ENCODE data around the gene NSD2. TPM values are rescaled to one million over a fixed set of nuclear protein-coding genes. Genes with fewer than 3 reads are reported as not detected.

NSD2 gene
- total RNA-seq, 1 experiment from 2014 or later = 128 TPM

DNA sequence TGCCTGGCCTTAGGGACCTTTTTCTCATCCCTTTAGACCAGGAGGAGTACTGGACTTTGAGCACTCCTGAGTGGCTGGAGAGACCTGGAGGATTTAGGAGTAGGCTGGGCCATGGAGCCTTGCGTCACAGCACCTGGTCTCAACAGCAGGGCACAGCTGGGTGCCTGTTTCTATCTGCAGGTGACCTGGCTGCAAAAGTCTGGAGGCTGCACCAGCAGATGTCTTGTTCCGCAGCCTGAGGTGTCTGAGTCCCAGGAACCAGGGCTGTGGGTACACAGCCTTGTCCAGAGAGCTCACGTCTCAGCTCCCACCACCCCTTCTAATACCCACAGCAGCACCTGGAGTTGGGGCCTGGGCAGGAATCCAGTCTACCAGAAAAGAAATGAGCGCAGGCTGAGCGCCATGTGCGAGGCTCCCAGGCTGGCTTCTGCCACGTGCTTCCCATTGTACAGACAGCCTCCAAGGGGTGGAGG is 5.0 kb upstream of the NSD2 start:
- Mint-ChIP-seq H3K36me3 (no peaks in the 10 kb centered on the region), H3K27ac (no peak overlapping the region), H3K4me1 (peaks cover 8% of the 10 kb centered on the region), H3K9me3 (no peaks in the 10 kb centered on the region), H3K27me3 (ENCODE audit: low read depth) (peaks cover 90% of the 10 kb centered on the region), H3K4me3 (no peak overlapping the region)
- ChIA-PET POLR2A (no interaction called here), CTCF (interaction anchor here (1.1 kb wide), 1 partner anchor 118 kb away, joined by 5 read pairs; no protein-coding TSS in a partner anchor)
- no peak for DNase-seq (ENCODE audit: low spot score)
- TF ChIP-seq ZBTB43 (CRISPR knock-in tag; IDR thresholded peaks at IDR 0.05) = no peak
- no peak for TF ChIP-seq CBFB (CRISPR knock-in tag; IDR thresholded peaks at IDR 0.05; ENCODE audit: low read depth)
- no peak for TF ChIP-seq EMX1 (CRISPR knock-in tag; IDR thresholded peaks at IDR 0.05)
- TF ChIP-seq HMGA2 (CRISPR knock-in tag; IDR thresholded peaks at IDR 0.05) = no peak
- TF ChIP-seq, protein P1, sequence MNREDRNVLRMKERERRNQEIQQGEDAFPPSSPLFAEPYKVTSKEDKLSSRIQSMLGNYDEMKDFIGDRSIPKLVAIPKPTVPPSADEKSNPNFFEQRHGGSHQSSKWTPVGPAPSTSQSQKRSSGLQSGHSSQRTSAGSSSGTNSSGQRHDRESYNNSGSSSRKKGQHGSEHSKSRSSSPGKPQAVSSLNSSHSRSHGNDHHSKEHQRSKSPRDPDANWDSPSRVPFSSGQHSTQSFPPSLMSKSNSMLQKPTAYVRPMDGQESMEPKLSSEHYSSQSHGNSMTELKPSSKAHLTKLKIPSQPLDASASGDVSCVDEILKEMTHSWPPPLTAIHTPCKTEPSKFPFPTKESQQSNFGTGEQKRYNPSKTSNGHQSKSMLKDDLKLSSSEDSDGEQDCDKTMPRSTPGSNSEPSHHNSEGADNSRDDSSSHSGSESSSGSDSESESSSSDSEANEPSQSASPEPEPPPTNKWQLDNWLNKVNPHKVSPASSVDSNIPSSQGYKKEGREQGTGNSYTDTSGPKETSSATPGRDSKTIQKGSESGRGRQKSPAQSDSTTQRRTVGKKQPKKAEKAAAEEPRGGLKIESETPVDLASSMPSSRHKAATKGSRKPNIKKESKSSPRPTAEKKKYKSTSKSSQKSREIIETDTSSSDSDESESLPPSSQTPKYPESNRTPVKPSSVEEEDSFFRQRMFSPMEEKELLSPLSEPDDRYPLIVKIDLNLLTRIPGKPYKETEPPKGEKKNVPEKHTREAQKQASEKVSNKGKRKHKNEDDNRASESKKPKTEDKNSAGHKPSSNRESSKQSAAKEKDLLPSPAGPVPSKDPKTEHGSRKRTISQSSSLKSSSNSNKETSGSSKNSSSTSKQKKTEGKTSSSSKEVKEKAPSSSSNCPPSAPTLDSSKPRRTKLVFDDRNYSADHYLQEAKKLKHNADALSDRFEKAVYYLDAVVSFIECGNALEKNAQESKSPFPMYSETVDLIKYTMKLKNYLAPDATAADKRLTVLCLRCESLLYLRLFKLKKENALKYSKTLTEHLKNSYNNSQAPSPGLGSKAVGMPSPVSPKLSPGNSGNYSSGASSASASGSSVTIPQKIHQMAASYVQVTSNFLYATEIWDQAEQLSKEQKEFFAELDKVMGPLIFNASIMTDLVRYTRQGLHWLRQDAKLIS (CRISPR knock-in tag; IDR thresholded peaks at IDR 0.05; ENCODE audit: borderline replicate concordance) = no peak
- no peak for TF ChIP-seq ZNF138 (CRISPR knock-in tag; conservative IDR thresholded peaks at IDR 0.05)
- TF ChIP-seq E2F4 (CRISPR knock-in tag; IDR thresholded peaks at IDR 0.05; ENCODE audit: borderline replicate concordance, low read depth) = no peak
- no peak for TF ChIP-seq ZNF121 (CRISPR knock-in tag; IDR thresholded peaks at IDR 0.05)
- TF ChIP-seq FOXP4 (CRISPR knock-in tag; IDR thresholded peaks at IDR 0.05) = no peak
- no peak for TF ChIP-seq ZNF396 (CRISPR knock-in tag; IDR thresholded peaks at IDR 0.05; ENCODE audit: borderline replicate concordance)
- TF ChIP-seq ZNF423 (CRISPR knock-in tag; IDR thresholded peaks at IDR 0.05) = no peak
- TF ChIP-seq, protein P2, sequence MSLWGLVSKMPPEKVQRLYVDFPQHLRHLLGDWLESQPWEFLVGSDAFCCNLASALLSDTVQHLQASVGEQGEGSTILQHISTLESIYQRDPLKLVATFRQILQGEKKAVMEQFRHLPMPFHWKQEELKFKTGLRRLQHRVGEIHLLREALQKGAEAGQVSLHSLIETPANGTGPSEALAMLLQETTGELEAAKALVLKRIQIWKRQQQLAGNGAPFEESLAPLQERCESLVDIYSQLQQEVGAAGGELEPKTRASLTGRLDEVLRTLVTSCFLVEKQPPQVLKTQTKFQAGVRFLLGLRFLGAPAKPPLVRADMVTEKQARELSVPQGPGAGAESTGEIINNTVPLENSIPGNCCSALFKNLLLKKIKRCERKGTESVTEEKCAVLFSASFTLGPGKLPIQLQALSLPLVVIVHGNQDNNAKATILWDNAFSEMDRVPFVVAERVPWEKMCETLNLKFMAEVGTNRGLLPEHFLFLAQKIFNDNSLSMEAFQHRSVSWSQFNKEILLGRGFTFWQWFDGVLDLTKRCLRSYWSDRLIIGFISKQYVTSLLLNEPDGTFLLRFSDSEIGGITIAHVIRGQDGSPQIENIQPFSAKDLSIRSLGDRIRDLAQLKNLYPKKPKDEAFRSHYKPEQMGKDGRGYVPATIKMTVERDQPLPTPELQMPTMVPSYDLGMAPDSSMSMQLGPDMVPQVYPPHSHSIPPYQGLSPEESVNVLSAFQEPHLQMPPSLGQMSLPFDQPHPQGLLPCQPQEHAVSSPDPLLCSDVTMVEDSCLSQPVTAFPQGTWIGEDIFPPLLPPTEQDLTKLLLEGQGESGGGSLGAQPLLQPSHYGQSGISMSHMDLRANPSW (CRISPR knock-in tag; conservative IDR thresholded peaks at IDR 0.05; ENCODE audit: low read depth) = no peak
- TF ChIP-seq, protein P3, sequence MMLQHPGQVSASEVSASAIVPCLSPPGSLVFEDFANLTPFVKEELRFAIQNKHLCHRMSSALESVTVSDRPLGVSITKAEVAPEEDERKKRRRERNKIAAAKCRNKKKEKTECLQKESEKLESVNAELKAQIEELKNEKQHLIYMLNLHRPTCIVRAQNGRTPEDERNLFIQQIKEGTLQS (CRISPR knock-in tag; conservative IDR thresholded peaks at IDR 0.05) = no peak
- TF ChIP-seq, protein P4, sequence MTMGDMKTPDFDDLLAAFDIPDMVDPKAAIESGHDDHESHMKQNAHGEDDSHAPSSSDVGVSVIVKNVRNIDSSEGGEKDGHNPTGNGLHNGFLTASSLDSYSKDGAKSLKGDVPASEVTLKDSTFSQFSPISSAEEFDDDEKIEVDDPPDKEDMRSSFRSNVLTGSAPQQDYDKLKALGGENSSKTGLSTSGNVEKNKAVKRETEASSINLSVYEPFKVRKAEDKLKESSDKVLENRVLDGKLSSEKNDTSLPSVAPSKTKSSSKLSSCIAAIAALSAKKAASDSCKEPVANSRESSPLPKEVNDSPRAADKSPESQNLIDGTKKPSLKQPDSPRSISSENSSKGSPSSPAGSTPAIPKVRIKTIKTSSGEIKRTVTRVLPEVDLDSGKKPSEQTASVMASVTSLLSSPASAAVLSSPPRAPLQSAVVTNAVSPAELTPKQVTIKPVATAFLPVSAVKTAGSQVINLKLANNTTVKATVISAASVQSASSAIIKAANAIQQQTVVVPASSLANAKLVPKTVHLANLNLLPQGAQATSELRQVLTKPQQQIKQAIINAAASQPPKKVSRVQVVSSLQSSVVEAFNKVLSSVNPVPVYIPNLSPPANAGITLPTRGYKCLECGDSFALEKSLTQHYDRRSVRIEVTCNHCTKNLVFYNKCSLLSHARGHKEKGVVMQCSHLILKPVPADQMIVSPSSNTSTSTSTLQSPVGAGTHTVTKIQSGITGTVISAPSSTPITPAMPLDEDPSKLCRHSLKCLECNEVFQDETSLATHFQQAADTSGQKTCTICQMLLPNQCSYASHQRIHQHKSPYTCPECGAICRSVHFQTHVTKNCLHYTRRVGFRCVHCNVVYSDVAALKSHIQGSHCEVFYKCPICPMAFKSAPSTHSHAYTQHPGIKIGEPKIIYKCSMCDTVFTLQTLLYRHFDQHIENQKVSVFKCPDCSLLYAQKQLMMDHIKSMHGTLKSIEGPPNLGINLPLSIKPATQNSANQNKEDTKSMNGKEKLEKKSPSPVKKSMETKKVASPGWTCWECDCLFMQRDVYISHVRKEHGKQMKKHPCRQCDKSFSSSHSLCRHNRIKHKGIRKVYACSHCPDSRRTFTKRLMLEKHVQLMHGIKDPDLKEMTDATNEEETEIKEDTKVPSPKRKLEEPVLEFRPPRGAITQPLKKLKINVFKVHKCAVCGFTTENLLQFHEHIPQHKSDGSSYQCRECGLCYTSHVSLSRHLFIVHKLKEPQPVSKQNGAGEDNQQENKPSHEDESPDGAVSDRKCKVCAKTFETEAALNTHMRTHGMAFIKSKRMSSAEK (CRISPR knock-in tag; IDR thresholded peaks at IDR 0.05; ENCODE audit: borderline replicate concordance) = no peak
- ATAC-seq = no peak

Data from WTC11 (cell line).